GM18870 (cell line): ENCODE data around the gene ABCG4.
A peak's percentile ranks its signal among the peaks of the same experiment; 100 is the strongest.

ENCODE experiments used
- ATAC-seq: cut with Tn5 transposase; IDR thresholded peaks from one replicate; pipeline ENCODE4 v1.9.1; 2021; ENCODE audit warnings: moderate library complexity; ENCODE audit not compliant: unreplicated experiment

Gene ABCG4

GRCh38 chr11:119205080-119205479 lies 56.2 kb downstream of the ABCG4 start:
- ATAC-seq, result no peak

GRCh38 chr11:119205574-119206510 lies 57.0 kb downstream of the ABCG4 start, which contains the start of gene CBL:
Gene CBL (plus strand): TSS chr11:119206339. CDS start chr11:119206418, 79 bp downstream.
- peak; percentile 45 for ATAC-seq

GRCh38 chr11:119206511-119207414 lies 57.9 kb downstream of the ABCG4 start:
- no peak for ATAC-seq

GRCh38 chr11:119207415-119207960 lies 58.6 kb downstream of the ABCG4 start:
- ATAC-seq, result no peak

- ATAC-seq, result no peak
Measured at GRCh38 chr11:119209186-119209585, 60.3 kb downstream of the ABCG4 start.

GRCh38 chr11:119210050-119210449 lies 61.2 kb downstream of the ABCG4 start:
- ATAC-seq, result no peak
